ENCODE data around the gene ZNF774. TPM values are rescaled to one million over a fixed set of nuclear protein-coding genes. Genes with fewer than 3 reads are reported as not detected.
"Not testable (repeated sequence)": the region's sequence is repeated elsewhere in the genome, so short reads cannot be mapped to it uniquely, and the experiment has no call there.

ZNF774 gene
- total RNA-seq, 2 experiments from 2014 or later, result 1.1 to 2.1 TPM

GRCh38 chr15:90400005-90400758, 48.1 kb downstream of the ZNF774 start:
- Mint-ChIP-seq H3K4me3 (peak overlapping the region; percentile 59), H3K36me3 (ENCODE audit: low read depth) (peaks cover 28% of the 10 kb centered on the region), H3K27ac (peak overlapping the region; percentile 91), H3K4me1 (peaks cover 62% of the 10 kb centered on the region), H3K9me3 (no peaks in the 10 kb centered on the region), H3K27me3 (no peaks in the 10 kb centered on the region)
- CTCF ChIA-PET, result interaction anchor here (0.9 to 4.1 kb wide), 6 partner anchors 9 to 191 kb away, joined by 3 to 22 read pairs (median 4); partner anchors contain the start of gene ZNF774
- POLR2A ChIA-PET, result interaction anchor here (1.5 kb wide), 1 partner anchor 12 kb away, joined by 6 read pairs; the partner anchor contains the start of gene IQGAP1
- DNase-seq, result no peak

- ChIA-PET CTCF (interaction anchor here (1.4 to 4.1 kb wide), 3 partner anchors 9 to 38 kb away, joined by 4 to 22 read pairs (median 12); no protein-coding TSS in a partner anchor), POLR2A (interaction anchor here (1.5 kb wide), 1 partner anchor 13 kb away, joined by 6 read pairs; the partner anchor contains the start of gene IQGAP1)
- peak; percentile 84 for DNase-seq
- Mint-ChIP-seq H3K4me3 (peak overlapping the region; percentile 59), H3K36me3 (ENCODE audit: low read depth) (peaks cover 27% of the 10 kb centered on the region), H3K27ac (peak overlapping the region; percentile 91), H3K4me1 (peaks cover 62% of the 10 kb centered on the region), H3K27me3 (no peaks in the 10 kb centered on the region), H3K9me3 (no peaks in the 10 kb centered on the region)
Measured at GRCh38 chr15:90400759-90401314, 48.8 kb downstream of the ZNF774 start.

- ChIA-PET CTCF (interaction anchor here (0.5 to 4.1 kb wide), 5 partner anchors 10 to 339 kb away, joined by 3 to 22 read pairs (median 3); no protein-coding TSS in a partner anchor), POLR2A (no interaction called here)
- H3K9me3 Mint-ChIP-seq, result no peaks in the 10 kb centered on the region
- no peak for DNase-seq
- H3K4me3 Mint-ChIP-seq, result peak overlapping the region; percentile 59
- peak overlapping the region; percentile 91 for H3K27ac Mint-ChIP-seq
- H3K36me3 Mint-ChIP-seq (ENCODE audit: low read depth), result peaks cover 22% of the 10 kb centered on the region
- peaks cover 63% of the 10 kb centered on the region for H3K4me1 Mint-ChIP-seq
- H3K27me3 Mint-ChIP-seq, result no peaks in the 10 kb centered on the region
Measured at GRCh38 chr15:90401495-90401894, 49.4 kb downstream of the ZNF774 start.

GRCh38 chr15:90402223-90402622, 50.1 kb downstream of the ZNF774 start:
- H3K27ac Mint-ChIP-seq, result peak overlapping the region; percentile 91
- no peak overlapping the region for H3K4me3 Mint-ChIP-seq
- H3K36me3 Mint-ChIP-seq (ENCODE audit: low read depth), result peaks cover 21% of the 10 kb centered on the region
- DNase-seq, result no peak
- no peaks in the 10 kb centered on the region for H3K27me3 Mint-ChIP-seq
- no peaks in the 10 kb centered on the region for H3K9me3 Mint-ChIP-seq
- peaks cover 69% of the 10 kb centered on the region for H3K4me1 Mint-ChIP-seq
- POLR2A ChIA-PET, result no interaction called here
- CTCF ChIA-PET, result interaction anchor here (0.5 to 4.1 kb wide), 6 partner anchors 11 to 338 kb away, joined by 3 to 22 read pairs (median 3); no protein-coding TSS in a partner anchor

- no peak overlapping the region for H3K4me3 Mint-ChIP-seq
- no peak for DNase-seq
- ChIA-PET POLR2A (no interaction called here), CTCF (interaction anchor here (0.6 to 4.1 kb wide), 3 partner anchors 11 to 79 kb away, joined by 3 to 22 read pairs (median 3); no protein-coding TSS in a partner anchor)
- no peak overlapping the region for H3K27ac Mint-ChIP-seq
- no peaks in the 10 kb centered on the region for H3K9me3 Mint-ChIP-seq
- H3K36me3 Mint-ChIP-seq (ENCODE audit: low read depth), result peaks cover 21% of the 10 kb centered on the region
- H3K27me3 Mint-ChIP-seq, result no peaks in the 10 kb centered on the region
- H3K4me1 Mint-ChIP-seq, result peaks cover 72% of the 10 kb centered on the region
Measured at GRCh38 chr15:90402767-90403166, 50.7 kb downstream of the ZNF774 start.

- POLR2A ChIA-PET, result no interaction called here
- H3K36me3 Mint-ChIP-seq (ENCODE audit: low read depth), result peaks cover 35% of the 10 kb centered on the region
Measured at GRCh38 chr15:90405055-90405607, 53.0 kb downstream of the ZNF774 start.

GRCh38 chr15:90407336-90407735, 55.3 kb downstream of the ZNF774 start:
- ChIA-PET CTCF (interaction anchor here (0.6 to 1.7 kb wide), 7 partner anchors 12 to 116 kb away, joined by 3 to 8 read pairs (median 4); no protein-coding TSS in a partner anchor), POLR2A (no interaction called here)
- H3K36me3 Mint-ChIP-seq (ENCODE audit: low read depth), result peaks cover 39% of the 10 kb centered on the region
- no peak for DNase-seq
- H3K27me3 Mint-ChIP-seq, result no peaks in the 10 kb centered on the region
- H3K4me3 Mint-ChIP-seq, result no peak overlapping the region
- no peaks in the 10 kb centered on the region for H3K9me3 Mint-ChIP-seq
- H3K27ac Mint-ChIP-seq, result no peak overlapping the region
- peaks cover 72% of the 10 kb centered on the region for H3K4me1 Mint-ChIP-seq

More at GRCh38 chr15:90405055-90405607, 53.0 kb downstream of the ZNF774 start:
- Mint-ChIP-seq H3K9me3 (no peaks in the 10 kb centered on the region), H3K27ac (no peak overlapping the region), H3K4me3 (no peak overlapping the region), H3K27me3 (no peaks in the 10 kb centered on the region), H3K4me1 (peaks cover 78% of the 10 kb centered on the region)
- CTCF ChIA-PET, result interaction anchor here (0.7 to 1.6 kb wide), 3 partner anchors 13 to 46 kb away, joined by 3 to 4 read pairs (median 3); partner anchors contain the start of gene IQGAP1
- no peak for DNase-seq

GRCh38 chr15:90407871-90408317, 55.8 kb downstream of the ZNF774 start:
- H3K4me3 Mint-ChIP-seq, result peak overlapping the region; percentile 11
- no peaks in the 10 kb centered on the region for H3K9me3 Mint-ChIP-seq
- POLR2A ChIA-PET, result no interaction called here
- CTCF ChIA-PET, result interaction anchor here (0.7 to 1.7 kb wide), 4 partner anchors 11 to 100 kb away, joined by 3 to 8 read pairs (median 4); no protein-coding TSS in a partner anchor
- peaks cover 37% of the 10 kb centered on the region for H3K36me3 Mint-ChIP-seq (ENCODE audit: low read depth)
- peak; percentile 62 for DNase-seq
- peak overlapping the region; percentile 68 for H3K27ac Mint-ChIP-seq
- H3K27me3 Mint-ChIP-seq, result no peaks in the 10 kb centered on the region
- H3K4me1 Mint-ChIP-seq, result peaks cover 74% of the 10 kb centered on the region

- H3K27ac Mint-ChIP-seq, result no peak overlapping the region
- H3K4me1 Mint-ChIP-seq, result peaks cover 80% of the 10 kb centered on the region
- no peaks in the 10 kb centered on the region for H3K9me3 Mint-ChIP-seq
- H3K4me3 Mint-ChIP-seq, result no peak overlapping the region
- DNase-seq, result no peak
- POLR2A ChIA-PET, result no interaction called here
- peaks cover 34% of the 10 kb centered on the region for H3K36me3 Mint-ChIP-seq (ENCODE audit: low read depth)
- H3K27me3 Mint-ChIP-seq, result no peaks in the 10 kb centered on the region
- CTCF ChIA-PET, result interaction anchor here (1.4 kb wide), 1 partner anchor 16 kb away, joined by 8 read pairs; no protein-coding TSS in a partner anchor
Measured at GRCh38 chr15:90408657-90409056, 56.6 kb downstream of the ZNF774 start.

GRCh38 chr15:90409587-90409986, 57.5 kb downstream of the ZNF774 start:
- POLR2A ChIA-PET, H3K27ac Mint-ChIP-seq, H3K9me3 Mint-ChIP-seq, H3K27me3 Mint-ChIP-seq, DNase-seq, H3K4me3 Mint-ChIP-seq: not testable (repeated sequence)
- peaks cover 30% of the 10 kb centered on the region for H3K36me3 Mint-ChIP-seq (ENCODE audit: low read depth)
- peaks cover 81% of the 10 kb centered on the region for H3K4me1 Mint-ChIP-seq
- CTCF ChIA-PET, result interaction anchor here (0.7 kb wide), 1 partner anchor 56 kb away, joined by 3 read pairs; no protein-coding TSS in a partner anchor

- CTCF ChIA-PET, DNase-seq, POLR2A ChIA-PET, H3K27me3 Mint-ChIP-seq, H3K4me3 Mint-ChIP-seq, H3K27ac Mint-ChIP-seq, H3K9me3 Mint-ChIP-seq: not testable (repeated sequence)
- Mint-ChIP-seq H3K36me3 (ENCODE audit: low read depth) (peaks cover 32% of the 10 kb centered on the region), H3K4me1 (peaks cover 79% of the 10 kb centered on the region)
Measured at GRCh38 chr15:90410316-90410715, 58.2 kb downstream of the ZNF774 start.

GRCh38 chr15:90411176-90411575, 59.1 kb downstream of the ZNF774 start:
- Mint-ChIP-seq H3K4me1 (peaks cover 77% of the 10 kb centered on the region), H3K27ac (no peak overlapping the region), H3K4me3 (no peak overlapping the region), H3K27me3 (no peaks in the 10 kb centered on the region), H3K36me3 (ENCODE audit: low read depth) (peaks cover 37% of the 10 kb centered on the region), H3K9me3 (peaks cover 3% of the 10 kb centered on the region)
- DNase-seq, result no peak
- CTCF ChIA-PET, result no interaction called here
- POLR2A ChIA-PET, result no interaction called here

Measured in activated CD4-positive, alpha-beta T cell treated with anti-CD3 and anti-CD28 coated beads, Interleukin-2, amount 10 ng/mL, durations not matched to agents 7 days and 5 days (primary cell).